Endothelial cell of umbilical vein (primary cell): ENCODE results near the gene ACOT7.

Experiments used
- CTCF ChIP-seq, 2 donors: IDR thresholded peaks; 1 replicate in 1 of 2; 2 replicates in 1 of 2; pipeline ENCODE4 v1.5.1; 2011; ENCODE audit warnings: low read length in 2 of 2, mild to moderate bottlenecking in 2 of 2, moderate library complexity in 2 of 2, control low read depth in 1 of 2, inconsistent platforms in 1 of 2, low read depth in 1 of 2; ENCODE audit not compliant: insufficient read depth in 1 of 2; ENCODE audit errors: extremely low read depth in 1 of 2
- EZH2 ChIP-seq: IDR thresholded peaks from 2 replicates; pipeline ENCODE4 v1.6.1; 2012; ENCODE audit warnings: borderline replicate concordance, low read depth, mild to moderate bottlenecking, moderate library complexity, low read length, inconsistent platforms; ENCODE audit not compliant: severe bottlenecking

GRCh38 chr1:6269296-6269695, 124.3 kb downstream of the ACOT7 start:
- TF ChIP-seq EZH2 (no peak), CTCF (IDR thresholded peaks at IDR 0.05; ENCODE audit: extremely low read depth in 1 of 2, insufficient read depth in 1 of 2, low read depth in 1 of 2, low read length in 2 of 2) (no peak)
